GM18508 (cell line): ENCODE data around the gene KAT2A.

Experiments used
- ATAC-seq: cut with Tn5 transposase; IDR thresholded peaks from one replicate; pipeline ENCODE4 v1.9.1; 2021; ENCODE audit warnings: moderate number of reproducible peaks; ENCODE audit not compliant: insufficient read depth, unreplicated experiment

Gene KAT2A

GRCh38 chr17:42096360-42097111 lies 24.6 kb downstream of the KAT2A start:
- ATAC-seq, result no peak

- no peak for ATAC-seq
Observed at GRCh38 chr17:42094375-42095069, 26.6 kb downstream of the KAT2A start.

GRCh38 chr17:42092939-42093338 lies 28.2 kb downstream of the KAT2A start:
- no peak for ATAC-seq

- no peak for ATAC-seq
Observed at GRCh38 chr17:42090964-42091790, 30.0 kb downstream of the KAT2A start.

GRCh38 chr17:42088736-42089135 lies 32.4 kb downstream of the KAT2A start:
- ATAC-seq, result no peak

- no peak for ATAC-seq
Observed at GRCh38 chr17:42087736-42088705, 33.1 kb downstream of the KAT2A start.

- no peak for ATAC-seq
Observed at GRCh38 chr17:42087042-42087701, 34.0 kb downstream of the KAT2A start.

- no peak for ATAC-seq
Observed at GRCh38 chr17:42081516-42082129, 39.5 kb downstream of the KAT2A start.

- no peak for ATAC-seq
Observed at GRCh38 chr17:42079541-42079940, 41.6 kb downstream of the KAT2A start.

- ATAC-seq, result no peak
Observed at GRCh38 chr17:42078396-42079043, 42.6 kb downstream of the KAT2A start.

GRCh38 chr17:42077755-42078154 lies 43.4 kb downstream of the KAT2A start:
- ATAC-seq, result no peak

GRCh38 chr17:42076797-42077559 lies 44.2 kb downstream of the KAT2A start:
- ATAC-seq, result no peak

- ATAC-seq, result no peak
Observed at GRCh38 chr17:42075789-42076188, 45.4 kb downstream of the KAT2A start.

GRCh38 chr17:42072323-42073187 lies 48.6 kb downstream of the KAT2A start:
- no peak for ATAC-seq

- ATAC-seq, result no peak
Observed at GRCh38 chr17:42071810-42072209, 49.4 kb downstream of the KAT2A start.

GRCh38 chr17:42068979-42069378 lies 52.2 kb downstream of the KAT2A start:
- ATAC-seq, result no peak
